Measurements from ENCODE around the gene DUSP5.
"Not testable (repeated sequence)": the region's sequence is repeated elsewhere in the genome, so short reads cannot be mapped to it uniquely, and the experiment has no call there.

Gene DUSP5

DNA sequence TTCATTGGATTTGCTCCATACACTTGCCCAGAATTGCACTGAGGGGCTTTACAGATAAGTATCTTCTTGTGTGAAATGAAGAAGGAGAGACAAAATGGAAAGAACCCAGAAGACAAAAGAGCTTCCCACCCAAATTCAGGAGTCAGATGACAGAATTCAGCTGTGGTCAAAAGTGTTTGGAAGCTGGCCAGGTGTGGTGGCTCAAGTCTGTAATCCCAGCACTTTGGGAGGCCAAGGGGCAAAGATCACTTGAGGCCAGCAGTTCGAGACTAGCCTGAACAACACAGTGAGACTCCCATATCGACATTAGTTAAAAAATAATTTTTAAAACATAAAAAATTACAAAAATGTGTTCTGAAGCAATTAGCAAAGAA lies 27.1 kb downstream of the DUSP5 start:
- DNase-seq (no peak), ATAC-seq (replicated peaks) (no peak)
- Mint-ChIP-seq H3K4me1 (ENCODE audit: low read depth in 2 of 2) (peaks cover 25 to 32% of the 10 kb centered on the region in 2 donors), H3K36me3 (ENCODE audit: insufficient read depth) (peaks cover 10% of the 10 kb centered on the region), H3K27me3 (no peaks in the 10 kb centered on the region), H3K27ac (no peak overlapping the region), H3K4me3 (no peak overlapping the region), H3K9me3 (no peaks in the 10 kb centered on the region)

- Mint-ChIP-seq H3K4me3 (no peak overlapping the region), H3K36me3 (ENCODE audit: insufficient read depth) (peaks cover 11% of the 10 kb centered on the region), H3K27ac (peak overlapping the region; percentile 33 to 85), H3K9me3 (no peaks in the 10 kb centered on the region), H3K27me3 (no peaks in the 10 kb centered on the region), H3K4me1 (ENCODE audit: low read depth in 2 of 2) (peaks cover 26 to 36% of the 10 kb centered on the region in 2 donors)
- ATAC-seq (replicated peaks) (no peak), DNase-seq (no peak)
Measured at GRCh38 chr10:110525349-110526260, 27.9 kb downstream of the DUSP5 start.

DNA sequence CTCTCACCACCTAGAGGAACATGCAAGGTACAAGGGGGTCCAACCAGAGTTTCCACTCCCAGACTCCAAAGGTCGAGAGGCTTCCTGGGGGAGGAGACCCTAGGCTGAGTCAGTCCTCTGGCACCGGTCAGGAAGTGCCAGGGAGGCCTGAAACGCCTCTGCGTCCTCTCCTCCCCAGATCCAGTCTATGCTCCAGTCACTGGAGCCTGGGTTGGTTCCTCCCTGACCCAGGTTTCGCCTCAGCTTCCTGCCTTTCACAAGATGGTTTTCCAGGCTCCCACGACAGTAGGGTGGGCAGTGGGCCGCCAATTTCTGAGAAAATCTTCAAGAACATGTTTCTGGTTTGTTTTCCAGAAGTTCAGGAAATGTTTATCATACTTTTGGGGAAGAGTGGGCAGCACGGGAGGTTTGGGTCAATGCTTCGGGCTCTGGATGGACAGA lies 30.0 kb downstream of the DUSP5 start:
- no peak for ATAC-seq (replicated peaks)
- H3K36me3 Mint-ChIP-seq (ENCODE audit: insufficient read depth), result peaks cover 8% of the 10 kb centered on the region
- peaks cover 20 to 30% of the 10 kb centered on the region in 2 donors for H3K4me1 Mint-ChIP-seq (ENCODE audit: low read depth in 2 of 2)
- DNase-seq, result no peak
- peak overlapping the region in 1 of 2 donors; percentile 12 for H3K4me3 Mint-ChIP-seq
- no peak overlapping the region for H3K27ac Mint-ChIP-seq
- no peaks in the 10 kb centered on the region for H3K9me3 Mint-ChIP-seq
- H3K27me3 Mint-ChIP-seq, result no peaks in the 10 kb centered on the region

DNA sequence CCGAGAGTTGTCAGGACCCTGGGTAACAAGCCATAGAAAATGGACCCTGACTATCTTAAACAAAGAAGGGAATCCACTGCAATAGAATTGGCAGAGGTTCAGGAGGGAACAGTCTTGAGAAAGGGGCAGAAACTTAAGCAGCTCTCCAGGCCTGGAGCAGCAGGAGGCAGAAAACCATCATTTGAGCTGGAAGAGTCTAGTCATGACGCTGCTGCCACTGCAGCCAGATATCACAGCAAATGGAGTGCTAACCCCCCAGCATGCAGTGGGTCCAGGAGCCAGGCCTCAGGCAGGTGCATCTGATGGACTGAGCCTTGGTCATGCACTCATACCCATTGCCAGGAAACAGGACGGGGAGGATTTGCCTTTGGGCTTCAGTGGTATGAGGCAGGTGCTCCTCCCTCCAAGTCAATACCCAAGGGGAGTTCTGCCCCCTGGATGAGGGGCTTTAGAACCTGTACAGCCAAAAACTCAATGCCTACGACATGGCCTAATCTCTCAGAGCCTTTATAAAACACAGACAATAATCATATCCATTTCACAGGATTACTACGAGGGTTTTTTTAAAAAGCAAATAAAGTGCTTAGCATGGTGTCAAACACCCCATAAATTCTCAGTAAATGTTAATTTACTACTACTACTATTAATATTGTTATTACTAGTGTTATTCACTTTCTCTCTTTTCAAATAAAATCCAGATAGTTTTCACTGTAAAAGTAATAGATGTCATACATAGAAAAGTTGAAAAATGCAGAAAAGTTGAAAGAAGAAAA lies 30.7 kb downstream of the DUSP5 start:
- H3K4me1 Mint-ChIP-seq (ENCODE audit: low read depth in 2 of 2), result peaks cover 23 to 29% of the 10 kb centered on the region in 2 donors
- H3K36me3 Mint-ChIP-seq (ENCODE audit: insufficient read depth), result peaks cover 8% of the 10 kb centered on the region
- H3K4me3 Mint-ChIP-seq, result peak overlapping the region; percentile 19 to 53
- DNase-seq, result no peak
- H3K9me3 Mint-ChIP-seq, result no peaks in the 10 kb centered on the region
- no peak for ATAC-seq (replicated peaks)
- H3K27me3 Mint-ChIP-seq, result no peaks in the 10 kb centered on the region
- peak overlapping the region in 1 of 2 donors; percentile 45 for H3K27ac Mint-ChIP-seq

- H3K27me3 Mint-ChIP-seq; DNase-seq; H3K9me3 Mint-ChIP-seq; H3K36me3 Mint-ChIP-seq (ENCODE audit: insufficient read depth): not testable (repeated sequence)
- Mint-ChIP-seq H3K4me3 (peak overlapping the region; percentile 19 to 53), H3K4me1 (ENCODE audit: low read depth in 2 of 2) (peaks cover 23 to 27% of the 10 kb centered on the region in 2 donors), H3K27ac (peak overlapping the region in 1 of 2 donors; percentile 45)
- peak; percentile 66 for ATAC-seq (replicated peaks)
Measured at GRCh38 chr10:110528997-110529524, 31.4 kb downstream of the DUSP5 start.

DNA sequence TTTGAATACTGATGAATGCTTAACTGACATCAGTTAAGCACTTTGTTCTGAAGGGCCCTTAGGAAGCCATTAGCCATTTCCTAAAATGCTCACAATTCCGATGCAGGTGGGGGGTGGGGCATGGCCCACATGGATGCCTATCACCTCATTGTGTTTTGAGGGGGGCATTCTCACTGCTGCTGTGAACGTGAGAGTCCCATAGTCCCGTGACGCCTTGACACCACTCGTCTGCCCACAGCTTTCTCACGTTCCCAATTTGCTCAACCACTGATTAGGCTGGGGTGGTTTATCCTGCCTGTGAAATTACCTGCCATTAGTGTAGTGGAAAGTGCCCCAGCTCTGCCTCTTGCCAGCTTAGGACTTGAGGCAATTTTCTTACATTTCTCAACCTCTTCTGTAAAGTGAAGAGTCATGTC lies 31.9 kb downstream of the DUSP5 start:
- Mint-ChIP-seq H3K4me3 (peak overlapping the region; percentile 19 to 53), H3K4me1 (ENCODE audit: low read depth in 2 of 2) (peaks cover 25 to 28% of the 10 kb centered on the region in 2 donors), H3K9me3 (no peaks in the 10 kb centered on the region), H3K27me3 (no peaks in the 10 kb centered on the region), H3K36me3 (ENCODE audit: insufficient read depth) (peaks cover 8% of the 10 kb centered on the region), H3K27ac (peak overlapping the region in 1 of 2 donors; percentile 45)
- ATAC-seq (replicated peaks) (peak; percentile 89), DNase-seq (peak; percentile 29 to 51 (median 40))

DNA sequence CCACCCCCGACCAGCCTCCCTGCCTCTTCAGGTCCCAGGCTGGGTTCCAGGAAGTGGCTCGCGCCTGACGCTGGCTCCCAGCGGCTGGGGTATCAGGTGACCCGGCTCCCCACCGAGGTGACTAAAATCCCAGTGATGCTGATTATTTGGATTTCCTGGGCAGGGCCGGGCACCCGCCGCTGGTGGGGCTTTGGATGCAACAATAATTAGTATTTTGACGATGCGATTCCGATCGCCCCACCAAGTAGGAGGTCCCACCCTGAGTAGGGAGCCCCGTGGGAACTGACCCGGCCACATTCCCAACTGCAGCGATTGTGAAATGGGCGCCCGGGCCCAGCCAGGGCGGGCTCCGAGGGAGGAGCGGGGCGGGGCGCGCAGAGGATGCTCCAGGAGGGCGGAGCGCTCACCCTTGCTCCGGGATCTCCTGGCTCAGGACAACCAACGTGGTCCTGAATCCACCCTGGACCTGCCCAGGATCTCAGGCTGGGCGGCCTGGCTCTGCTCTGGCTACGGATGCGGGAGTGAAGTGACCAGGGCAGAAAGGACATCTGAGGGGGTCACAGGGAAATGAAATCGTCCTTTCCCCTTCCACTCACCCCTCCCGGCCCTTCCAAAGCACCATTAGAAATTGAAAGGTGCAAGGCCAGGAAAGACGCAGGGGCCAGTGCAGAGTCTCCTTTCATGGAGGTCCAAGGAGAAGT lies 32.6 kb downstream of the DUSP5 start:
- Mint-ChIP-seq H3K27me3 (no peaks in the 10 kb centered on the region), H3K9me3 (no peaks in the 10 kb centered on the region), H3K27ac (no peak overlapping the region), H3K4me3 (peak overlapping the region; percentile 19 to 53), H3K4me1 (ENCODE audit: low read depth in 2 of 2) (peaks cover 27 to 28% of the 10 kb centered on the region in 2 donors), H3K36me3 (ENCODE audit: insufficient read depth) (peaks cover 8% of the 10 kb centered on the region)
- ATAC-seq (replicated peaks), result no peak
- DNase-seq, result no peak

DNA sequence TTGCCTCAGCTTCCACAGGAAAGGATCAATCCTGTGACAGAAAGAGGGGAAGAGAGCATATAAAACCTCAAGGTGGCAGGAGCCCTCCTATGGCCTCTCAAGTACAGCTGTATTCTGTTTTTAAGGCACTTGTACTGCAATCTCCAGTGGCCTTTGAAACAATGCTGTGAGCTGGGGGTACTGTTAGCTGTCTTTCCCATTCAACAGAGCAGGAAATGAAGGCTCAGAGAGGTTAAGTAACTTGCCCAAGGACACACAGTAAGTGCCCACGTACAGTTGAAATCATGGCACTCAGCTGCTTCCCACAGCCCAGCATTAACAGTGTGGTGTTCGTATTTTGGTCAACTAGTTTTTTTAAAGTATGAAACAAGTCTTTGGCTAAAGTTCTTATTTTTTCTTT lies 34.0 kb downstream of the DUSP5 start:
- ATAC-seq (replicated peaks) (no peak), DNase-seq (no peak)
- H3K4me3 Mint-ChIP-seq, result no peak overlapping the region
- no peaks in the 10 kb centered on the region for H3K27me3 Mint-ChIP-seq
- peaks cover 37 to 38% of the 10 kb centered on the region in 2 donors for H3K4me1 Mint-ChIP-seq (ENCODE audit: low read depth in 2 of 2)
- no peak overlapping the region for H3K27ac Mint-ChIP-seq
- no peaks in the 10 kb centered on the region for H3K9me3 Mint-ChIP-seq
- peaks cover 8% of the 10 kb centered on the region for H3K36me3 Mint-ChIP-seq (ENCODE audit: insufficient read depth)

- not testable (repeated sequence) for H3K27ac Mint-ChIP-seq; H3K9me3 Mint-ChIP-seq; H3K4me3 Mint-ChIP-seq; H3K36me3 Mint-ChIP-seq (ENCODE audit: insufficient read depth); ATAC-seq (replicated peaks); H3K27me3 Mint-ChIP-seq; DNase-seq
- peaks cover 38% of the 10 kb centered on the region in 2 donors for H3K4me1 Mint-ChIP-seq (ENCODE audit: low read depth in 2 of 2)
Measured at GRCh38 chr10:110532628-110533027, 34.9 kb downstream of the DUSP5 start.

- Mint-ChIP-seq H3K27ac (peak overlapping the region in 1 of 2 donors; percentile 68), H3K4me1 (ENCODE audit: low read depth in 2 of 2) (peaks cover 34 to 38% of the 10 kb centered on the region in 2 donors), H3K9me3 (no peaks in the 10 kb centered on the region), H3K4me3 (no peak overlapping the region), H3K27me3 (no peaks in the 10 kb centered on the region), H3K36me3 (ENCODE audit: insufficient read depth) (peaks cover 8% of the 10 kb centered on the region)
- ATAC-seq (replicated peaks), result no peak
- DNase-seq, result no peak
Measured at GRCh38 chr10:110533149-110533548, 35.4 kb downstream of the DUSP5 start.

DNA sequence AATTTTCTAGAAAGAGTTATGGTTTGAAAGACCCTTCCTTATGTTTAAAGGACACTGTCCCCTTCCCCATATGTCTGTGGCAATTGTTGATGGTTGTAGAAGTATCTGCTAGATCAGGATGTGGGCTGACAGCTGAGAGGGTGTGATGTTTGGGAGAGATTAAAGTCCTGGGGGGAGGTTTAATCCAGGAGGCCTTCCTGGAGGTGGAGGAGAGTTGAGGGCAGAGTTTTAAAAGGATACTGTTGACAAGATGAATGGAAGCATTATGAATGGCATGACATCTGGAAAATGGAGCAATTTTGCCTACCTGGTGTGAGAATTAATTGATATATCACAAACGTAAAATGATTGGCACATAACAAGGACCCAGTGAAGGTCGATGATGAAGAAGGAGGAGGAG lies 36.9 kb downstream of the DUSP5 start:
- ATAC-seq (replicated peaks), result no peak
- H3K27ac Mint-ChIP-seq, result no peak overlapping the region
- H3K4me3 Mint-ChIP-seq, result no peak overlapping the region

GRCh38 chr10:110535958-110536891 lies 38.5 kb downstream of the DUSP5 start:
- peaks cover 18 to 19% of the 10 kb centered on the region in 2 donors for H3K4me1 Mint-ChIP-seq (ENCODE audit: low read depth in 2 of 2)
- no peaks in the 10 kb centered on the region for H3K36me3 Mint-ChIP-seq (ENCODE audit: insufficient read depth)
- H3K4me3 Mint-ChIP-seq, result peak overlapping the region; percentile 46 to 67
- no peaks in the 10 kb centered on the region for H3K9me3 Mint-ChIP-seq
- peak overlapping the region in 1 of 2 donors; percentile 49 for H3K27ac Mint-ChIP-seq
- H3K27me3 Mint-ChIP-seq, result no peaks in the 10 kb centered on the region
- ATAC-seq (replicated peaks) (peak; percentile 94), DNase-seq (peak; percentile 37 to 48 (median 47))

More for the DNA sequence above, 36.9 kb downstream of the DUSP5 start:
- no peaks in the 10 kb centered on the region for H3K27me3 Mint-ChIP-seq
- H3K36me3 Mint-ChIP-seq (ENCODE audit: insufficient read depth), result peaks cover 3% of the 10 kb centered on the region
- peaks cover 22 to 27% of the 10 kb centered on the region in 2 donors for H3K4me1 Mint-ChIP-seq (ENCODE audit: low read depth in 2 of 2)
- no peaks in the 10 kb centered on the region for H3K9me3 Mint-ChIP-seq
- DNase-seq, result no peak

All from effector memory CD8-positive, alpha-beta T cell (primary cell).